Eye (tissue), 1 donor: Measurements from ENCODE around the gene FMNL2.

ENCODE experiments used
- DNase-seq: peaks from one replicate; pipeline ENCODE4 v3.0.0-alpha.2; 2015

Gene FMNL2

GRCh38 chr2:152623775-152624174 is 288.8 kb downstream of the FMNL2 start:
- DNase-seq = no peak

DNA sequence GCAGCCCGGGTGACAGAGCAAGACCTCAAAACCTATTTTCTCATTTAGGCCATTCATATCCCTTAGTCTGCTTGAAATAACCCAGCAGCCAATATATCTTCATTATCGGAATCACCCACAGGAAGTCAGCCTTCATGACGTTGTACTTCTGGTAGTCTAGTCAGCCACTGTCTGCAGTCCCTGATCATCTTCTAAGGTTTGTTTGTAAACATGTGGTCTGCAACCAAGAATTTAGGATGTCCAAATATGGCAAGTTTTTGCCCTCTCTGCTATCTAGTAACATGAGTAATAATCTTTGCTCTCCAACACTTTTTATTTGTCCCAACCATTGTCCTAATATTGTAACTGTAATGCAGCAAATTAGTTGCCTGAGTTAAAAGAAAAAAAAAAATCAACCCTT is 289.8 kb downstream of the FMNL2 start:
- no peak for DNase-seq

DNA sequence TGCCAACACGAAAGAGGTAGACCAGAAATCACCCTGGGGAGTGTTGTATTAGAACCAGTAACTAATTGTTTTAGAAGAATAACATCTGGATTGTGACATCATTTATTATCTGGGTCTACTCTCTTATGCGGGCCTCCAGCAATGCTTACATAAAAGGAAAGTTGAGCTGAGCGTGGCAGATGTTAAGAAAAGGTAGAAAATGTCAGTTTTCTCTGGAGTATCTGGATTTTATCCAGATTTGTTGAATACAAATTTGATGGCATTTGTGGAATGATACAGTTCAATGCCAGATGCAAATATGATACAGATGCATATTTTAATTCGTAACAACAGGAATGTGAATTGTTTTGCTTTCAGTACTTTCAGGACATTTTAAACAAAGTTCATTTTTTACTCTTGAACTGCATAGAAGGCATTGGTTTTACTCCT is 292.0 kb downstream of the FMNL2 start:
- peak; percentile 50 for DNase-seq

GRCh38 chr2:152627351-152627957 is 292.5 kb downstream of the FMNL2 start:
- DNase-seq = peak; percentile 66

DNA sequence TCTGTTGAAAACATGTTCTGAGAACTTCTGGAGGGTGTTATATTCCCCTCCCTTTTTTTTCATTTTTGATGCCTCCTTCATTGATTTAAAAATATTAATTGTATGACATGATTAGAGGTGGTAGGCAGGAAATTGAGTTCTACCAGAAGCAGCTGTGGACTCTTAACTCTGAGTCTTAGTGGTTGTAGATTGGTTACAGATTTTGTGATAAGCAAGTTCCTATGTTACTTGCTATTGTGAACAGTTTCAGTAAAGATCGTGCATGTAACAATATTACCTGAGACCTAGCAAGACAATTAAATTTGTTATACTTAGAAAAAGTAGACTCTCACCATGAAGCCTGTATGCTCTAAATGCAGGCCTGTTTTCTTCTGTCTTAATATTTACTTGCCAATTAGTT is 294.2 kb downstream of the FMNL2 start:
- DNase-seq = no peak

- DNase-seq = no peak
Measured at GRCh38 chr2:152630466-152630865, 295.5 kb downstream of the FMNL2 start.

- DNase-seq = no peak
Measured at GRCh38 chr2:152632736-152633135, 297.8 kb downstream of the FMNL2 start.

DNA sequence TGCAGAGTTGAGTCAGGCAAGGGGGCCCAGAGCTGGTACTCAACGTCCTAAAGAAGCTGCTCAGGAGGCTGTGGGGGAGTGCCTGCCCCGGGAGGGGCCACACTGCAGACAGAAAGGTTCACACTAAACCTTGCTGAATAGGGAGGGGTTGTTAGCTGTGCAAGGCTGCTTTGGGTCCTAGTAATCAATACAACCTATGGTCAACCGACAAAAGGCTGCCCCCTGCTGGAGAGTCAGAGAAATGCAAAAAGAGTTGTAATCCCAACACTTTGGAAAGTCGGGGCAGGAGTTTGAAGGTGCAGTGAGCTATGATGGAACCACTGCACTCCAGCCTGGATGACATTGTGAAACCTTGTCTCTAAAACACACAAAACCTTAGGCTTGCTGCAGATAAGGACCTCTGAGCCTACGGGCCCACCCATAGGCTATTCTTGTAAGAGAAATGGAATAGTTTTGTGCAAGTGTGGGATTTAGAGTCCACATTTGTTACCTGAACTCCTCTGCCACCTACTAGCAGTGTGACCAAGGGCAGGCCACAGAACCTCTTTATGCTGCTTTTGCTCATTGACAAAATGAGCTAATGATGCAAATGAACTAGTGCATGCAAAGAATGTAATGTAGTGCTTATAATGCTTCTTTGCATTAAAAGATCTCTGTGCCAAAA is 300.8 kb downstream of the FMNL2 start:
- DNase-seq = peak; percentile 87

DNA sequence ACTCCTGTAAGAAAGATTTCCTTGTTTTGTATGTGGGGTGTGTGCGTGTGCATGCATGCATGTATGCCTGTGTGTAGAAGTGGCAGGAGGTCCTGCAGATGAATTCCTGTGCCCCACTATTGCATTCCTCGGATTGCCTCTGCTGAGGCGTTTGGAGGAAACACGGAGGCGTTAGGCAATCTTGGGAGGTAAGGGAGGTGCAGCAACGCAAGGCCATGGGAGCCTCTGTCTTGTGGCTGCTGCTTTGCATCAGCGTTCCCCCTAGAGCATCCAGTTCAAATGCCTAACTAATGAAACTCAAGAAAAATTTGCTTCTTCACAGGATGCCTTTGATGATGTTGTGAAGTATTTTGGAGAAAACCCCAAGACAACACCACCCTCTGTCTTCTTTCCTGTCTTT is 302.3 kb downstream of the FMNL2 start:
- no peak for DNase-seq

- DNase-seq = no peak
Measured at GRCh38 chr2:152638056-152638455, 303.1 kb downstream of the FMNL2 start.

- DNase-seq = no peak
Measured at GRCh38 chr2:152638590-152638989, 303.6 kb downstream of the FMNL2 start.

DNA sequence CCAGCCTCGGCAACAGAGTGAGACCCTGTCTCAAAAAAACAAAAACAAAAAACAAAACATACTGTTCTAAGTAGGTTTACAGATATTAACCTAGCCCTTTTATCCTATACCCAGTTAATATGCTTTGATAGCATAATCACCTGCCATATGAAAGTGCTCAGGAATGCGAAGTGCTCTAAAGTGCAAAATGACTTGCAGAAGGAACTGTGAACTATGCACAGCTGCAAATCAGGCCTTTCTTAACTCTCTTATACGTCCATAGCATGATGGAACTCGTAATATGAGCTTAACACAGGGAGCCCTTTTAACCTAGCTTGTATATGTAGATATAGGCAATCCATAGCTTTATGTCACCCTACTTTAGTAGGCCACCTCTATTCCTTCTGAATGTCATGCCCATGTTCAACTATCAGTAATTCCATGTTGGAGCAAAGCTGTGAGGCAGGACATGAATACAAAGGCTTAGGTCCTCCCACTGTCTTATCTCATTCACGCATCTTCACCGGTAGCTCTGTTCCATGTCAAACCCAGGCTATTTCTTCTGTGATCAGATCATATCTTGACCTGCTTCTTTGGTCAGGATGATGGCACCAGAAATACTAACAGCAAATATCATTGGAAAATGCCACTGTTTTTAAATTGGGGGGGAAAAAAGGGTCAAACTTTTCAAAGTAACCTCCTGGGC is 309.4 kb downstream of the FMNL2 start:
- DNase-seq = no peak

DNA sequence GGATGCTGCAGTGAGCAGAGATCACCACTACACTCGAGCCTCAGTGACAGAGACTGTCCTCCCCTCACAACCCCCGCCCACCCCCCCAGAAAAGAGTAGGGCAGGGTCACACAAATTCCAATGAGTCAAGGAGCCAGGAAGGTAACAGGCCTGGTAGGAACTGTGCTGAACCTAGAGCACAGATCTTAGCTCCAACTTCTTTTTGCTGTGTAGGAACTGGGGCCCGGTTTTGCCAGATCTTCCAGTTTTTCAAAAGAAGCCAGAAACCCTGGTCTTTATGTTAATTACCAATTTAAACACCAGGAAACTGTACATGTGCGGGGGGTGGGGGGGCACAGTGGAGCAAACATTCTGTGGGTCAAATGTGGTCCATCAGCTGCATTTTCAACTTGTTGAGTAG is 311.3 kb downstream of the FMNL2 start:
- DNase-seq = no peak

- peak; percentile 24 for DNase-seq
Measured at GRCh38 chr2:152646775-152647174, 311.8 kb downstream of the FMNL2 start.

GRCh38 chr2:152647552-152647951 is 312.6 kb downstream of the FMNL2 start:
- peak; percentile 68 for DNase-seq

GRCh38 chr2:152648336-152648735 is 313.4 kb downstream of the FMNL2 start:
- DNase-seq = peak; percentile 23

- DNase-seq = no peak
Measured at GRCh38 chr2:152649997-152650396, 315.0 kb downstream of the FMNL2 start.

GRCh38 chr2:152650768-152651371 is 315.9 kb downstream of the FMNL2 start:
- no peak for DNase-seq

GRCh38 chr2:152651834-152652233 is 316.9 kb downstream of the FMNL2 start:
- no peak for DNase-seq

GRCh38 chr2:152655880-152656279 is 320.9 kb downstream of the FMNL2 start:
- DNase-seq = no peak

DNA sequence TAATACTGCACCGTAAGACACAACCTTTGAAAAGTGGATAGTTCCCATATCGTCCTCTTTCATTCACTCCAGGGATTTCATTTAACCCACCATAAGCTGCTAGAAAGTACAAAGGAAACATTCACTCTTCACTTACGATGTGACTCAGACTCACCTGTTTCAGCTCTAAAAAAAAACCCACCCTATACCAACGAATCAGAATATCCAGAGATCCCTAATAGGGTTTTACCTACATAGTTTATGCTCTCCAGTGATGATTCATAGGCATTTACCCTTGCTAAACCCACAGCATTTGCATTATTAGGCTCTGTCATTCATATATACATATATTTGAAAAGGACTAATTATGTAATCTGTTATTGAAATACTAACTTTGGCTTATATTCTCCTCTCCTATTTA is 322.1 kb downstream of the FMNL2 start:
- no peak for DNase-seq

DNA sequence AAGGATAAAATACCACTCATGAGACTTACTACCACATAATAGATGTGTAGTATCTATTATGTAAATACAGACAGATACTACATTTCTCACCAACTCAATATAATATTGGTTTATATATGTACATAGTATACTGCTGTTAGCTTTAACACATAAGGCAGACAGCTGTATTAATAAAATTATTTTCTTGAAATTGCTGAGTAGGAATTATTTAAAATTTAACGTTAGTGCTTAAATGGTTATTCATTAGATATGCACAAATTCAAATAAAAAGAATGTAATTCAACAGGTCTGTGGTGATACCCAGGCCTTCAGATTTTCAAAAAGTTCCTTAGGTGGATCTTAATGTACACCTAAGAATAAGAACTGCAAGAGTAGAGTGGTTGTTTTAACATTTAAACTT is 323.2 kb downstream of the FMNL2 start:
- no peak for DNase-seq

- DNase-seq = no peak
Measured at GRCh38 chr2:152661076-152661475, 326.1 kb downstream of the FMNL2 start.

DNA sequence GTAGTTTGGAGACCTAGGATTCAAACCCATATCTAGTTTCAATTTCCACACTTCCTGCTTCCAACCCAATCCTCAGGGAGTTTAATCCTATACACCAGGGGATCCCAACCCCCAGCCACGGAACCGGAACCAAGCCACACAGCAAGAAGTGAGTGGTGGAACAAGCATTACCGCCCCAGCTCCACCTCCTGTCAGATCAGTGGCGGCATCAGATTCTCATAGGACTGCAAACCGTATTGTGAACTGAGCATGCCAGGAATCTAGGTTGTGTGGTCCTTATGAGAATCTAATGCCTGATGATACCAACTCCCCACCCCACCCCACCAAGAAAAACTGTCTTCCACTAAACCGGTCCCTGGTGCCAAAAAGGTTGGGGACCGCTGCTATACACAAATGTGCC is 329.8 kb downstream of the FMNL2 start:
- no peak for DNase-seq
